Fibroblast of lung (primary cell): ENCODE data around the gene TWSG1.

Source experiments
- CTCF ChIP-seq, 2 donors: IDR thresholded peaks in 1 of 2; conservative IDR thresholded peaks in 1 of 2; 1 replicate in 1 of 2; 2 replicates in 1 of 2; pipeline ENCODE4 v1.5.1; 2011 to 2012; ENCODE audit warnings: low read length in 2 of 2, control low read depth in 1 of 2, inconsistent platforms in 1 of 2, low read depth in 1 of 2, mild to moderate bottlenecking in 1 of 2
- EZH2 ChIP-seq: IDR thresholded peaks from 2 replicates; pipeline ENCODE4 v1.5.1; 2012; ENCODE audit warnings: low read length, control low read depth, mild to moderate bottlenecking; ENCODE audit errors: missing control alignments

- TF ChIP-seq CTCF (conservative IDR thresholded peaks at IDR 0.05 in 1 of 2, IDR thresholded peaks at IDR 0.05 in 1 of 2; ENCODE audit: low read depth in 1 of 2, low read length in 2 of 2) (no peak), EZH2 (no peak)
These were observed 53.3 kb downstream of the TWSG1 start for GRCh38 chr18:9387891-9388290.
